Activated CD4-positive, alpha-beta T cell treated with anti-CD3 and anti-CD28 coated beads for 4 hours (primary cell): Measurements from ENCODE around the gene RASL10B.

Experiments
- DNase-seq, 2 donors: peaks; one replicate each; pipeline ENCODE4 v3.0.0-alpha.2; 2020

RASL10B gene

DNA sequence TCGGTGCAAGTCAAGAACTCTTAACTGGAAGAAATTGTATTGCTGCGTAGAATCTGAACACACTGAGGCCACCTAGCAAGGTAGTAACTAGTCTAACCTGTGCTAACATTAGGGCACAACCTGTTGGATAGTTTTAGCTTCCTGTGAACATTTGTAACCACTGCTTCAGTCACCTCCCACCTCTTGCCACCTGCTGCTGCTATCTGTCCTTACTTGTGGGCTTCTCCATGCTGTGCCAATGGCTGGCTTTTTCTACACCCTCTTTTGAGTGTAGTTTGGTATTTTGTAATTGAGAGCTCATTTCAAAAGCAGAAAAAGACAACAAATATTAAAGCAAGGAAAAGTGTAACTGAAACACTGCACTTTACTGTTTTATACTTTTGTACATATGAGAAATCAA is 7.7 kb upstream of the RASL10B start:
- no peak for DNase-seq

DNA sequence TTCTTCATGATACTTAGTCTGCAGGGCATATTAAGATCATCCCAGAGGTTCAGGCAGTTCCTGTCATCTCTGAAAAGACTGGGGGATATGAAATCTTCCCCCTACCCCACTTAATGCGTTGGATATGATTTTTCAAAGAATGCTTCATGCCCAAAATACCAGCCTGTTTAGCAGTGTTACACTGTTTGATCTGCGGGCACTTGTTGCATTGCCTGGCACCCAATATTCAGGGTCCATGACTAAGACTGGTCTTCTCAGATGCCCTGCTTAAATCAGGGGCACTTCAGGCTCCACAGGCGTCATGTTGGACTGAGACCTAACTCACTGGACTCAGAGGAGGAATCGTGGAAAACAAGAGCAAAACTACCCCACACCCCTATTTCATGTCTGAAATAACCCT is 6.4 kb upstream of the RASL10B start:
- no peak for DNase-seq

DNA sequence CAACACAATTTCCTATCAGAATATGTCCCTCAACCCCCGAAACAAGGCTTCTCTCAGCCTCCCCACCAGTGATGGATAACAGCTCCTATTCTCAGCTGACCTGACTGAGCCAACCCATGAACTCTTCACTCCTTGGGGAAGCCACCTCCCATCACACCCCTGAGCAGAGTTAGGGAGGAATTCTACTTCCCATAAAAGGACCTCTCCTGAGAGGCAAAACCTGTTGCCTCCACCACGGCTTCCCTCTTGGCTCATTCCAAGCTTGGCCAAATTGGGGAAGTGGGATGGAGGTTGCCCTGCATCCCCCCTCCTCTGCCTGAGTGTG is 5.7 kb upstream of the RASL10B start:
- no peak for DNase-seq

DNA sequence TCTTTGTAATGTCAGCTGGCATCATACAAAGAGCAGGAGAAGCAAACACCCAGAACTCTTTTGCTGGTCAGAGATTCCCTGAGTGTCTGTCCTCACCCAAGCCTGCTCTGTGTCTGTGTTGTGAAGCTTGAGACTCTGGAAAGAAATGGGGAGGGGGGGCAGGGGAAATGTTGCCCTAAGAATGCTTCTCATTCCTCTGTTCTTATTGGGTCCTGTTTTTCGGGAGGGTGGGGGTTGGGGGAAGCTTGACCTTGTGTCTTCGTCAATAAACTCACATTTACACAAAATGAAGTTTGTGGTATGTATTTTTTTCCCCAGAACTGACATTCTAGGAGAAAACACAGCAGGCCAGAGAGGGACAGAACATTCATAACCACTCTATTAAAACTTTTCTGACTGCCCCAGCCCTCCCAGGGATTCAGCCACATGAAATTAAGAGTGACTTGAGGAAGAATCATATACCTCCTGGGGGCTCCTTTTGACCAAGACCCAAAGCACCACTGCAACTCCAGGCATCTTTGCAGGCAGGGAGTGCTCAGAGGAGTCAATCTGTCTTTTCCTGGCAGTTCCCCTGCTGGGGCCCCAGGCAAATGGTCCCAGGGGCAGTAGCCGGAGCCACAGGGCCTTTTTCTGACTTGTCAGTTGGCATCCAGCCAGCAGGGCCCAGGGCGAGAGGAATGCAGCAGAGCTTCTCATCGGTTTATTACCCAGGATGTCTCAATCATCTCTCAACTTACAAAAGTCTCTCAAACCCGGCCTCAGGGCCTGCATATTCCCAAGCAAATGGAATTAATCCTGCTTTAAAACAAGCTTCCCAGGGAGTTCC is 5.1 kb upstream of the RASL10B start:
- no peak for DNase-seq

DNA sequence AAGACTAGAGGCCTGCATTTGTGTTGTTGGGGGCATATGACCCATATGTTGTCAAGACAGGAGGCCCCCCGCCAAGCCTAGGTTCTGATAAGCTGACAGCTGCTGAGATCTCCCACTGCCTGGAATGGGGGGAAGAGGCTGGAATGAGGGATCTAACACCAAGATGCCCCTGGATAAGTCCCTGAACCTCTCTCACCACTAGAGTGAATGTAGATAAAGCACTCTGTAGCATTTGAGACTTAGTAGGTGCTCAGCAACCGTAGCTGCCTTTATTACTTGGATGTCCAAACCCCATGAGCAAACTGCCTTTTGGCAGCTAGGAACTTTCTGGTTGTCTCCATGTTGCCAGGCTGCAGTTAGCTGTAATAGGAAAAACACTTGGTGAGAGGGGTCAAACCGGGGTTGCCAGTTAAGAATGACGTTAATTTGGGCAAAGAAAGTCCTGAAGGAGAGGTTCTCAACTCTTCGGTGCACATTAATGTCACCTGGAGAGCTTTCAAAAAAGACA is 4.4 kb upstream of the RASL10B start:
- DNase-seq: no peak

DNA sequence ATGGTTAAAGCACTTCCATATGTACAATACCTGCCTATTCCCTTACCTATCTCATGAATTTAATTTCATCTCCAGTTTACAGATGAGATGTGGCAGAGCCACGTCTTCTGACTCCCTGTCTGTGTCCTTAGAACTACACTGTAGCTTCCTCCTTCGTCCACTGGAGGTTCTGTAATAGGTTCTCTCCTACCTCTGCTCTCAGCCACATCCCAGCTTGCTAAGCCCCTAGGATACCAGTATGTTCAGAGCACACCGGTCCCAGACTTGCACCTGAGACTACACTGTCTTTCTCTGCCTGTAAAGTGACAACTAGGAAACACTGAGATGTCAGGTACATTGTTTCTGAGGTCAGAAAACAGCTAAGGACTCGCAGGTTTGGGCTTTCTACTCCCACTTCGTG is 3.8 kb upstream of the RASL10B start:
- DNase-seq: no peak

DNA sequence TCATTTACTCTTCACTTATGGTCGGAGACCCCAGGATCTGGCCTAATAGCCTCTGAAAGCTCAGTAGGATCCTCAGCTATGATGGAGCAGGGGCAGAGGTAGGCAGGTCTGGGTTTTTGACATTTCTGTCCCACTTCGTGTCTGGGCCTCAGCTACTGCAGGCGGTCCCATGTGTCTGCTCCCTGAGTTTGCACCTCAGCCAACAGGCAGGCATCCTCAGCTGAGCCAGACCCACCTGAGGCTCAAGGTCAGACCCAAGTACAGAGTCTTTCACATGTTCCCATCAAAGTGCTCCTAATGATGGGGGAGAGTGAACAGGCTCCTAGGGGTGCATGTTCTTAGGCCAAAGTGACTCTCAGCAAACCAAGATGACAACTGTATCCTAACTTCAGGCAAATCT is 2.9 kb upstream of the RASL10B start:
- DNase-seq: no peak

DNA sequence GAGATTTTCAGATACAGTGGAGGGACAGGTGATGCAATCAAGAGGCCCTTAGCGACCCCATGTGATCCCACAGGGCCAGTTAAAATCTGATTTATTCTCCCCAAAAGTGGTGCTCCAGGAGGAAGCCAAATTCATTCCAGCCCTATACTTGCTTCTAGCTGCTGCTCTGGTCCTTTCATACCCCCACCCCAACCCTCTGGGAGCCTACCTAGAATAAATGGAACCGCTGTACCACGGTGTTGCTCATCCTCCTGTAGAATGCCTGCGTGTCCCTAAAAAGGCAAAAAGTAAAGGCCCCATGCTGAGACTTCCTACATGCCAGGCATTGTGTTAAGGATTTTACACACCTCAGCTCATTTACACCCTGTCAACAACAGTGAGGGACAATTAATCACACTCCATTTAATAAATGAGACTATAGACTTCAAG is 2.0 kb upstream of the RASL10B start:
- DNase-seq: no peak

DNA sequence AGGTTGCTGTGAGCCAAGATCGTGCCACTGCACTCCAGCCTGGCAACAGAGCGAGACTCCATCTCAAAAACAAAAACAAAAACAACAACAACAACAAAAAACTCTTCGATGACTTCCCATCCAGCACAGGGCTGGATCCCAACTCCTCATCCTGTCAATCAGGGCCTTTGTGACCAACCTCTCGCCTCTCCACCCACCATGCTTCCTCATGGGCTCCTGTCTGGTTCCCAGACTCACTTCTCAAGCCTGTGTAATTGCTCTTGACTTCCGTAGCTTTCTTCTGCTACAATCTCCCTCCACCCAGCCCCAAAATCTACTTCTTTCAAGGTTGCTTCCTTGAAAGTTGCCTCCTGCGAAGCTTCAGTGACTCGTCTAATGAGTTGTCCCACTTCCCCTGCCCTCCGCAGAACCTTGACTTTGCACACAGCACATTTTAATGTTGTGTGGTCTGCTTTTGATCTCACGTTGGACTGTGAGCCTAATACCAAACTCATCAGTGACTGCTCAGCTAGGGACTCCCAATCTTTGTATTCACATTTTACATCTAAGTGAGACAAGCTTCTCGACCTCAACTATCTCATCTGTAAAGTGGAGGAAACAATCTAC is 936 bp upstream of the RASL10B start:
- DNase-seq: no peak

DNA sequence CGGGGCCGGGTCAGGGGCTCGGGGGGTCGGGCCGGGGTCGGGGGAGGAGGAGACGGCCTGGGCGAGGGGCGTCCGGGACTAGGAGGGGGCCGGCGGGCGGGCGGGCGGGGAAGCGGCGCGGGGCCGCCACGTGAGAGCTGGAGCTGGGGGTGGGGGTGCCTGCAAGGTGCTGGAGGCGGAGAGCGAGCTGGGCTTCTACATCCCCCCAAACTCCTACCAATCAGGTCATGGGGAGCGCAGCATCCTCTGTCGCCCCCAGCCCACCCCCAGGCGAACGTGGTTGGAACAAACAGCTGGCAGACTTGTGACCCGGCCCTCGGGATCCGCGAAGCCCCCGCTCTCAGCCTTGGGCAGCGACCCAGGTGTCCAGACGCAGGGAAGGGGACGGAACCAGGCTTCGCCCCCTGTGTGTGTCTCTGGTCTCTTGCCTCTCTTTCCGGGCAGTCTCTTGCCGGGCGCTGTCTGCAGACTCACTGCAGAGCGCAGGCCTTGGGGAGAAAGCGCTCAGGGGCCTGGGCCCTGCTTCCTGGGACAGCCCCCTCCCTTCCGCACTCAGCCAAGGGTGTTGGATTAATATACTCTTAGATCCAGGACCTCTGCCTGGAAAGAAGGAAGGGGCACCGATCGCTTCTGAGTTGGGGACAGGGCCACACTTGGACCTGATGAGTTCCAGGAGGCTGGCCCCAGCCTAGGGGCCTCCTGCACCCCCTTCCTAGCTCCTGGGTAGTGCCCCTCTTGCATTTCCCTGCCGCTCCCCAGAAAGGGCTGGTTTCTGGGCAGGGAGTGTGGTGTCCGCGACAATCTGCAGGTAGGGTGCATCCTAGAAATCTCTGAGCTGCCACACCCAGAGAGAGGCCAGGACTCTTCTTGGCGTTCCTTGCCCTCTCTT is 722 bp downstream of the RASL10B start:
- DNase-seq: no peak

DNA sequence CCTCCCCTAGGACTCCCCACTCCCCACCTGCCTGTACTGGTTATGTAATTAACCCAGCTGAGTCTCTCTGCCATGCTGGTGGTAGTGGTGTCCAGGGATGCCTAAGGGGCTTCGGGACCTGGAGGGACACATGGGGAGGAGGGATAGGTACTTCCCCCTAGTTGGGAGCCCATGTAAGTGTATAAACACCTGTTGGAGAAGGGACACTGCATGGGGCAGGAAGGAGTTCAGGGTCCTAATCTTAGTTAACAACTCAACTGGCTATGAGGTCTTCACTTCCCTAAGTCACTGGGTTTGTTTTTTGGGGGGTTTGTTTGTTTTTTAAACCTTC is 1.3 kb downstream of the RASL10B start:
- no peak for DNase-seq

DNA sequence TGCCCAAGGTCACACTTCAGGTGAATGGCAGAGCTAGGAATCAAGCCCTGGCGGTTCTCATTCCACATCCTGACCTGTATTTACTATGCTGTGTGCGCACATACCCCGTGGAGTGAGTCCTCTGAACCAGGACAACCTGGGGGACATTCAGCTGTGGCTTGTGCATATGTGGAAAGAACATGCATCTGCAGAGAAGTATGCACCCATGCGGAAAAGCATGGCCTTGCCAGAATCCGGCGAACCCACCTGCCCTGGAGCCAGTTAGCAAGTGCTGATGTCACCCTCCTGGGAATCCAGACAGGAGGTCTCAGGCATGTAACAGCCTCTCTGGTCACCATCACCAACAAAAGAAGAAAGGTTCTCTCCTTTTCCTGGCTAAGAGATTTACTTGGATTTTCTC is 1.9 kb downstream of the RASL10B start:
- DNase-seq: no peak

DNA sequence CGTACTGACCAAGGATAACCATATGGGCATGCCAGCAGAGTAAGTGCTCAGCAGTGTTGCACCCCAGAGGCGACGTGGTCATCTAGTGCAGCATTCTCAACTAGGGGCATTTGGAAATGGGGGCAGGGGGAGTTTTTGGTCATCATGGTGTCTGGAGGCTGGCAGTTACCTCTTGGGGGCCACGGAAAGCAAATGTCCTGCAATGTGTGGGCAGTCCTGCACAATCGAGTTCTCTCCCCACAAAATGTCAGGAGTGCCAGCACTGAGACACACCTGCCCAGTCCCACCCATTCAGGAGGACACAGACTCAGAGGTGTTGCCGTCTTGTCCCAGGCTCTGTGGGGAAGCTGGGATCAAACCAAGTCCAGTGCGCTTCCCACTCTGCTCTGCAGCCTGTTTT is 3.0 kb downstream of the RASL10B start:
- DNase-seq: no peak

DNA sequence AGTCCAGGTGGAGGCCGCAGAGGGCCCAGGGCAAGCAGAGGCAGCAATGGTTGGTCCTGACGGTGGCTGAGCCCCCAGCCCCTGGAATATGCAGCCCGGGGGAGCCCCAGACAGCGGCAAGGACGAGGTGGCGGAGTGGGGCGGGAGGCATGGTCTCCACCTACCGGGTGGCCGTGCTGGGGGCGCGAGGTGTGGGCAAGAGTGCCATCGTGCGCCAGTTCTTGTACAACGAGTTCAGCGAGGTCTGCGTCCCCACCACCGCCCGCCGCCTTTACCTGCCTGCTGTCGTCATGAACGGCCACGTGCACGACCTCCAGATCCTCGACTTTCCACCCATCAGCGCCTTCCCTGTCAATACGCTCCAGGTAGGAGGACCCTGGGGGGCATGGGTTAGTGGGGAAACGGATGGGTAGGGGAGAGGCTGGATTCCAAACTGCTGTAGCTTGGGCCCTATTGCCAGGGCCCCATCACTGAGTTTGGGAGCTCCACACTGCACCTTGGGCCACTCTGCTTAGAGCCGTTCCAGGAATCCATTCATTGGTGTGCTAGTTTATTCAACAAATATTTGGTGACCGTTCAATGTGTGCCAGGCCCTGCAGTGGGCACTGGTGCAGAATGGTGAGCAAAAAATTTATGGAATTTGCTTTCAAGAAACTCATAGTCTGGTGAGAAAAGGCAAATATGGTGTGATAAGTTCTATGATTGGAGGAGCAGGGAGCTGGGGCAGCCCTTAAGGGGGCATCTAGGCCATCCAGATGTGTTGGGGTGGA is 3.8 kb downstream of the RASL10B start:
- no peak for DNase-seq

DNA sequence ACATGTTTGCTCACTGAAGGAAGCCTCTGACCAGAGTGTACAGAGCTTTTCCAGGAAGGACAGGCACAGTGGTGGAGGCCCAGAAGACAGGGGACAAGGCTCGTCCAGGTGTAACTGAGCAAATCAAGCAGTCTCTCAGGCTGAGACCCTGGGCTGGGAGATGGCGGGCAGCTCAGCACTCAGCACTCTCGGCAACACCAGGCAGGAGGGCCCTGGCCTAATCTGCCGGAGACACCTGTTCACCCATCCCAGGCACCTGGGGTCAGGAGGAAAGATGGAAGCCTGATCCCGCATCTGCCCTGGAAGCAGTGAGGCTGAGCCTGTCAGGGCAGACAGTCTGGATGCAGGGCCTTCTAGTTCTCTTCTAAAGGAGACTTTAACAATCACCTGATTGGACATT is 4.8 kb downstream of the RASL10B start:
- DNase-seq: no peak

DNA sequence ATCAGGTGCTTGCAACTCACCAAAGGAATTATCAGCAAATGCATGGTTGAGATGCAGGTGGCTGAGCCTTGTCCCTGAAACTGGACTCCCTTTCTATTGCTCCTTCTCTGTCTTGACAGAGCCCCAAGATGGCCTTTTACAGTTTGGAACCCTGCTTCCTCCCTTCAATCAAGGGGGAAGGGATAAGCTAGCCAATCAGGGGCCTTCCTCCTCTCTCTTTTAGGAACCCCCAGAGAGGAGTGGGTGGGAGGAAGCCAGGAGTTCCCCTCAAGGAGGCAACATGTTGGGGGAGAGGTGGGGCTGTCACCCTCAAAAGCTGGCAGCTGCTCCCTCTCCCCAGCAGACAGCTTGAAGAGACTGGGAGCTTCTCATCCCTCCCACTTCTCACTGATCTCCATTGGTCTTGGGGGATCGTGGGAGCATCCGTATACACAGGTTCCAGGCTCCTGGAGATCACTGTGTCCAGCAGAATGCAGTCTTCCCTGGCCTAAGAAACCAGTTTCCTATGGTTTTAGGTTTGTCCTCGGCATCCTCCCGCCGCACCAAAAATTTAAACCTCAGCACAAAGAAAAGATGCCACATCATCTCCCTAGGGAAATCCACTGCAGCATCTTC is 7.2 kb downstream of the RASL10B start:
- DNase-seq: no peak

DNA sequence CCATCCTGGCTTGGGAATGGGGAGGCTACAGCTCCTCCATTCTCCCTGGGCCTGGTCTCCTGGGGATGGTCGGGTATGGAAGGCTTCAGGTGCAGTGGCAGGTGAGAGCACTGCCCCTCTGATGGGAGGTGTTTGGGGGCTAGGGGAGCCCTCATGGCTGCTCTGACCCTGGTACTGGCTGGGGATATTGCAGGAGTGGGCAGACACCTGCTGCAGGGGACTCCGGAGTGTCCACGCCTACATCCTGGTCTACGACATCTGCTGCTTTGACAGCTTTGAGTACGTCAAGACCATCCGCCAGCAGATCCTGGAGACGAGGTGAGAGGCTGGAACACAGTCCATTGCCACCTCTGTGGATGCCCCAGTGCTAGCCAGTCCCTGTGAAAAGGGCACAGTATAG is 8.8 kb downstream of the RASL10B start:
- DNase-seq: no peak

DNA sequence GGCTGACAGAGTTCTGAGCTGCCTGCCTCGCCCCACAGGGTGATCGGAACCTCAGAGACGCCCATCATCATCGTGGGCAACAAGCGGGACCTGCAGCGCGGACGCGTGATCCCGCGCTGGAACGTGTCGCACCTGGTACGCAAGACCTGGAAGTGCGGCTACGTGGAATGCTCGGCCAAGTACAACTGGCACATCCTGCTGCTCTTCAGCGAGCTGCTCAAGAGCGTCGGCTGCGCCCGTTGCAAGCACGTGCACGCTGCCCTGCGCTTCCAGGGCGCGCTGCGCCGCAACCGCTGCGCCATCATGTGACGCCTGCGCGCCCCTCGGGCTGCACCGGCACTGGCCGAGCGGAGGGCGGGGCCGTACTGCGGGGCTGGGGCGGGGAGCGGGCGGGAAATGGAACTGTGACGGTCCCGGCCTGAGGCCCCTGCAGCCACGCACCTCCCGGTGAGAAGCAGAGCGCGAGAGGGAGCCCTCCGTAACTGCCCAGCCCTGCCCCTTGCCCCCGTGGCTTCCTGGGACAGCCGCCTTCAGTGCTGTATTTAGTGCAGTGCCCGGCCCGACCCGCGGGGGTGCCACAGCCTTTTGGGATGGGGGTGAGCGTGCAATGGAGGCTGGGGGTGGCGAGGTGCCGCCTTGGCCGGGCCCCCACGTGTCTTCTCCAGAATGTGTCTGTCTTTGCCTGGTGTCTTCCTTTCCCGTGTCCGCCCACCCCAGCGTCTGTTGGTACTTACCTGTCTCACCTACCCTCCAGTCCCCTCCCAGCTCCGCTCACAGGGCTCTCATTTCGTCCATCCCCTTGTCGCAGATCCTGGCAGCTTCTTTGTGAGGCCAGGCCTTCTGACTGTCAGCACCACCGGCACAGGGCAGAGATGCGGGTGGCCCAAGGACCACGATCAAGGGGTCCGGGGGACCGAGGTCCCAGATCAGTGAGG is 9.8 kb downstream of the RASL10B start:
- DNase-seq: no peak

DNA sequence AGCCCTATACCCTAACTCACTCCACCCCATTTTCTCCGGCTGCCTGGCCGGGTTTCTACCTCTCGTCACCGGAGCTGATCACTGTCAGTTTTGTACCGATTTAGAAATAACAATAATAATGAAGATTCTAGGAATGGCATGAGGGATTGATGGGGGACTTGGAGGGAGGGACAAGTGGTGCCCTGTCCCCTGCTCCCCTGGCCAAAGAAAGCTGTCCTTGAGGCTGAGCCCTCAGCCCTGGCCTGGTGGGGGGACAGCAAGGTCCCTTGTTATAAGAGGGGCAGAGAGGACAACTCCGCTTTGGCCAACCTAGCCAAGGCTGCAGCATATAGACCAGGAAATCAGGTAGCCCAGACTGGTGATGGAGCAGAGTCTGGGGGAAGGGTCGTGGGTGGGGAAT is 11.1 kb downstream of the RASL10B start:
- DNase-seq: no peak

DNA sequence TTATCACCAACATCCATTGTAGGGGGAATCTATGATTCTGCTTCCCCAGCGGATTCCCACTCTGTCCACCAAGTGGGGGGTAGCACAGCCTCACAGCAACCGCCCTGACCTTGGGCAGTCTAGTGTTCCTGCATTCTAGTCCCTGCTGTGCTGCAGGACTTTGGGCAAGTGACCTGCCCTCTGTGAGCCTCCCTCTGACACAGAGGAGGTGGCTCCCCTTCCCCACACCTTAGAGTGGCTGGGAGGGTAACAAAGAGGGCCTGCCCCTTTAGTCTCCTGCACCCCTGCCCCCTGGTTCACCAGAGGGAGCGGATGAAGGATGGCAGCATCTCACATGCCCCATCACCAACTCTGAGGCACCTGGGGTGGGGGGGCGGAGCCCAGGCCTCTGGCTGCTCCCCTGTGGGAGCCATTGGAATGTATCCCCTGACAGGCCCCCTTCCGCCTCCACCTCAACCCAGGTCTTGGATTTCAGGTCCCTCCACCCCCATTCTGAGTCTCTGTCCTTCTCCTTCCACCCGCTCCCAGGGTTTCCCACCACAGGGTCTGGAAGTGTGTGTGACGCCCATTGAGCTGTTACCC is 11.5 kb downstream of the RASL10B start:
- no peak for DNase-seq
